Fibroblast of lung (primary cell): ENCODE measurements around the gene GPR15LG.

Source experiments
- EZH2 ChIP-seq: IDR thresholded peaks from 2 replicates; pipeline ENCODE4 v1.5.1; 2012; ENCODE audit warnings: low read length, control low read depth, mild to moderate bottlenecking; ENCODE audit errors: missing control alignments
- TF ChIP-seq, protein P1 (sequence below), 2 donors: IDR thresholded peaks in 1 of 2; conservative IDR thresholded peaks in 1 of 2; 1 replicate in 1 of 2; 2 replicates in 1 of 2; pipeline ENCODE4 v1.5.1; 2011 to 2012; ENCODE audit warnings: low read length in 2 of 2, control low read depth in 1 of 2, inconsistent platforms in 1 of 2, low read depth in 1 of 2, mild to moderate bottlenecking in 1 of 2

- TF ChIP-seq, protein P1, sequence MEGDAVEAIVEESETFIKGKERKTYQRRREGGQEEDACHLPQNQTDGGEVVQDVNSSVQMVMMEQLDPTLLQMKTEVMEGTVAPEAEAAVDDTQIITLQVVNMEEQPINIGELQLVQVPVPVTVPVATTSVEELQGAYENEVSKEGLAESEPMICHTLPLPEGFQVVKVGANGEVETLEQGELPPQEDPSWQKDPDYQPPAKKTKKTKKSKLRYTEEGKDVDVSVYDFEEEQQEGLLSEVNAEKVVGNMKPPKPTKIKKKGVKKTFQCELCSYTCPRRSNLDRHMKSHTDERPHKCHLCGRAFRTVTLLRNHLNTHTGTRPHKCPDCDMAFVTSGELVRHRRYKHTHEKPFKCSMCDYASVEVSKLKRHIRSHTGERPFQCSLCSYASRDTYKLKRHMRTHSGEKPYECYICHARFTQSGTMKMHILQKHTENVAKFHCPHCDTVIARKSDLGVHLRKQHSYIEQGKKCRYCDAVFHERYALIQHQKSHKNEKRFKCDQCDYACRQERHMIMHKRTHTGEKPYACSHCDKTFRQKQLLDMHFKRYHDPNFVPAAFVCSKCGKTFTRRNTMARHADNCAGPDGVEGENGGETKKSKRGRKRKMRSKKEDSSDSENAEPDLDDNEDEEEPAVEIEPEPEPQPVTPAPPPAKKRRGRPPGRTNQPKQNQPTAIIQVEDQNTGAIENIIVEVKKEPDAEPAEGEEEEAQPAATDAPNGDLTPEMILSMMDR (conservative IDR thresholded peaks at IDR 0.05 in 1 of 2, IDR thresholded peaks at IDR 0.05 in 1 of 2; ENCODE audit: low read depth in 1 of 2, low read length in 2 of 2), result no peak
- TF ChIP-seq EZH2, result no peak
These were observed 27.1 kb downstream of the GPR15LG start for GRCh38 chr10:84200537-84201243.
